Endometrial microvascular endothelial cells (primary cell): ENCODE measurements around the gene MARCHF7. TPM values are rescaled to one million over a fixed set of nuclear protein-coding genes. Genes with fewer than 3 reads are reported as not detected.
"Not testable (repeated sequence)": the region's sequence is repeated elsewhere in the genome, so short reads cannot be mapped to it uniquely, and the experiment has no call there.

Source experiments
- in situ Hi-C: cut with HindIII; loops from 2 replicates; pipeline ENCODE4 v1.10.0; 2017; ENCODE audit warnings: low sequenced_read_pairs, low pct_unique_long_range_greater_than_20kb; ENCODE audit errors: inconsistent ontology term
- total RNA-seq: library from RNA; depleted of rRNA; stranded (reverse); fragments of >200 nt; gene quantifications from one replicate; pipeline ENCODE4 v1.2.3, GENCODE V29; 2015; ENCODE audit errors: inconsistent ontology term

The MARCHF7 gene
- total RNA-seq, 1 donor from 2014 or later, result 97.2 TPM

DNA sequence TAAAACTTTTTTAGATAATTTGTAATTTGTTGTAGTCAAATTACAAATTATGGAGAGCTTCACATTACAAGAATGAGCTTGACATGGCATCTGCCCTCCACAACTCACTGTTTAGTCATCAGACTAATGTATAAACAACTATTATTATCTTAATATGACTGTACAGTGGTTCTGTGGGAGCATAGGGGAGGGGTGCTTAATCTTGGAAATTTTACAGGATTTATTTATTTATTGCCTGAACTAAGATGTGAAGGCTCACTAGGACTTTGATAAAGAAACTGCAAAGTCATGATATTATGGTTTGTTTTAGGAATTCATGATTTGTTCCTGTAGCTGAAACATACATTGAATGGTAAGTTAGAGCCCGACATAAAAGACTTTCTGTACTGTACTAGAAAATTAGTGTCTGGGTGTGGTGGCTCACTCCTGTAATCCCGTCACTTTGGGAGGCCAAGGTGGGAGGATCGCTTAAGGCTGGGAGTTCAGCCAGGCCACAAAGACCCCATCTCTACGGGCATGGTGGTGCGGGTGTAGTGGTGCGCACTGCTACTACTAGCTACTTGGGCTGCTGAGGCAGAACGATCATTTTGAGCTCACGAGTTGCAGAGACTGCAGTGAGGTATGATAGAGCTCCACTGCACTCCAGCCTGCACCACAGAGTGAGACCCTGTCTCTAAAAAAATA, 2.1 kb downstream of the MARCHF7 start:
- in situ Hi-C loops, result loop anchor here (25.0 kb wide), 1 partner anchor 102 kb away; the partner anchor contains the start of gene BAZ2B

DNA sequence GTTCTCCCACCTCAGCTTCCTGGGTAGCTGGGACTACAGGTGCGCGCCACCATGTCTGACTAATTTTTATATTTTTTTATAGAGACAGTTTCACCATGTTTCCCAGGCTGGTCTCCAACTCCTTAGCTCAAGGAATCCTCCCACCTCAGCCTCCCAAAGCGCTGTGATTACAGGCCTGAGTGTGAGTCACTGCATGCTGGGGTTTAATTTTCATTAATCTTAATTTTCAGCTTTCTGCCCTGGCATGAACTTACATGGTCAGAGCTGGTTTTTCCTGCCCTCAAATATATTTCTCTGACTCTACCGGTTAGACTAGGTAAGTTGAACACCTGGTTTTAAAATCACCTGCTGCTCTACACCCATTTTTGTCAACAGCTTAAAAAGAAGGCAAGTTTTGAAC, 3.1 kb downstream of the MARCHF7 start:
- in situ Hi-C loops, result loop anchor here (25.0 kb wide), 1 partner anchor 103 kb away; the partner anchor contains the start of gene BAZ2B

DNA sequence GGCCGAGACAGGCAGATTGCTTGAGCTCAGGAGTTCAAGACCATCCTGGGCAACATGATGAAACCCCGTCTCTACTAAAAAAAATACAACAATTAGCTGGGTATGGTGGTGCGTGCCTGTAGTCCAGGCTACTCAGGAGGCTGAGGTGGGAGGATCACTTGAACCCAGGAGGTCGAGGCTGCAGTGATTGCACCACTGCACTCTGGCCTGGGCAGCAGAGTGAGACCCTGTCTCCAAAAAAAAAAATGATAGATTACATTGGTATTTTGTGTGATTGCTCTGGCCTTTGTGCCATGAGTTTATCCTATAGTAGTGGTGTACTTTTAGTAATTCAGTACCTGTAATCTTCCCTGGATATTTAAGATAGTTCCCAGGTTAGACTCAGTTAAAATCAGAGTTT, 4.1 kb downstream of the MARCHF7 start:
- in situ Hi-C loops, result loop anchor here (25.0 kb wide), 1 partner anchor 104 kb away; the partner anchor contains the start of gene BAZ2B

DNA sequence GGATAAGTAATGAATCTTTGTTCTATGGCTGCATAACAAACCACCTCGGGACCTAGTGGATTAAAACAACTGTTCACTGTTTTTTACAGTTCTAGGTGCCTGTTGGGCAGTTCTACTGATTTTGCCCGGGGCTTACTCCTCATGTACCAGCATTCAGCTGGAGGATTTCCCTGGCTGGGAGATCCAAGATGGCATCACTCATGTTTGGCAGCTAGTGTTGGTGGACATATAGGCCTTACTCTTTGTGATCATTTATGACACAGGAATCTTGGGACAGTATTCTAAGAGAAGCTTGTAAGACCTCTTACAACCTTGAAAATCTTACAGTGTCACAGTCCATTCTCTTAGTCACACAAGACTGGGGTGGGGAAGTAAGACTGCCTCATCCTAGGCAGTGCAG, 4.6 kb downstream of the MARCHF7 start:
- in situ Hi-C loops, result loop anchor here (25.0 kb wide), 1 partner anchor 105 kb away; the partner anchor contains the start of gene BAZ2B

DNA sequence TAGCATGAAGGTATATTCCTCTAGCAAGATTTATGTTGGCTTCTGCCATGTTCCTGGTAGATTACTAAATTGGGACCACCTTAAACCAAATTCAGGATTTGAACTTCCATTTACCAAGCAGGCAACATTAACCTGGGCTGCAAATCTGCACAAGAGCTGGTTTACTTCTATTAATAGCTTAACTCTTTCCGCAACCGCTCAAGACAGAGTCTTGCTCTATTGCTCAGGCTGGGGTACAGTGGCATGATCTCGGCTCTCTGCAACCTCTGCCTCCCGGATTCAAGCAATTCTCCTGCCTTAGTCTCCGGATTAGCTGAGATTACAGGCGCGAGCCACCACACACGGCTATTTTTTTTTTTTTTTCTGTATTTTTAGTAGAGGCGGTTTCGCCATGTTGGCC, 8.4 kb downstream of the MARCHF7 start:
- in situ Hi-C loops, result loop anchor here (25.0 kb wide), 1 partner anchor 108 kb away; the partner anchor contains the start of gene BAZ2B

DNA sequence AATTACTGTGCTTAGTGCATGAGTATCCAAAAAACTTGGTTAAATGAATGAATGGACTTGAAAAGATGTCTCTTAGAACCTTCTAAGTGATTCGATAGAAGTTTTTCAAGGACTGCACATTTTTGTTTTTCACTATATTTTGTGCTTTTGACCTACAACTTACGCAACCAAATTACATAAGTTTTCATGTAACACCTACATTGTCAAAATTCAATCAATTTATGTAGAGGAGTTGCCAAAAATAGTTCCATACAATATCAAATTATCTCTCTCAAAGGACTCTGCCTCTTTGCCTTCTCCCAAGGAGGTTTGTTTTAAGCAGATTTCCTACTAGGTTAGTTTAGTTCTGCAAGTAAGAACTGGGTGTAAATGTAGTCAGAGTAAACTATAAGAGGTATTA, 10.3 kb downstream of the MARCHF7 start:
- in situ Hi-C loops, result loop anchor here (25.0 kb wide), 1 partner anchor 110 kb away; the partner anchor contains the start of gene BAZ2B

DNA sequence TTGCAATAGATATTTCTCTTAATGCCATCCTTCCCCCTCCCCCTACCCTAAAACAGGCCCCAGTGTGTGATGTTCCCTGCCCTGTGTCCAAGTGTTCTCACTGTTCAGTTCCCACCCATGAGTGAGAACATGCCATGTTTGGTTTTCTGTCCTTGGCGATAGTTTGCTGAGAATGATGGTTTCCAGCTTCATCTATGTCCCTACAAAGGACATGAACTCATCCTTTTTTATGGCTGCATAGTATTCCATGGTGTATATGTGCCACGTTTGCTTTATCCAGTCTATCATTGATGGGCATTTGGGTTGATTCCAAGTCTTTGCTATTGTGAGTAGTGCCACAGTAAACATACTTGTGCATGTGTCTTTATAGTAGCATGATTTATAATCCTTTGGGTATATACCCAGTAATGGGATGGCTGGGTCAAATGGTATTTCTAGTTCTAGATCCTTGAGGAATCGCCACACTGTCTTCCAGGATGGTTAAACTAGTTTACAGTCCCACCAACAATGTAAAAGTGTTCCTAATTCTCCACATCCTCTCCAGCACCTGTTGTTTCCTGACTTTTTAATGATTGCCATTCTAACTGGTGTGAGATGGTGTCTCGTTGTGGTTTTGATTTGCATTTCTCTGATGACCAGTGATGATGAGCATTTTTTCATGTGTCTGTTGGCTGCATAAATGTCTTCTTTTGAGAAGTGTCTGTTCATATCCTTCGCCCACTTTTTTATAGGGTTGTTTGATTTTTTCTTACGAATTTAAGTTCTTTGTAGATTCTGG, 12.7 kb downstream of the MARCHF7 start:
- in situ Hi-C loops, result loop anchor here (25.0 kb wide), 1 partner anchor 113 kb away; the partner anchor contains the start of gene BAZ2B

DNA sequence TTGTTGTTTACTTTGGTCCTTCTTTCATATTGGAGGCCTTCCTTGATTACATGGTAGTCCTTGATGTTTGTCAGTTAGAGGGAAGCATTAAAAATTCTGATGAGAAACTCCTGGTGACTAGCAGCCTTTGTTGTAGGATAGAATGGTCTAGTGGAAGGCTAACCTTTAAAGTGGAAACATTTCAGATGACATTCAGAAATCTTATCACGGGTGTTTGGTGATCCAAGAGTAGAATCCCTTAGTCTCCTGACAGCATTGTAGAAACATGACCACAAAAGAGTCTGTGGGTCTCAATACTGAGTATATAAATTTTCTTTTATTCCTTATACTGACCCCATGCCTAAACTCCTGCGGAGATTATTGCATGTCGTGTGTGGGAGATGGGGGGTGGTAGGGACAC, 13.4 kb downstream of the MARCHF7 start:
- in situ Hi-C loops, result no loop called here

DNA sequence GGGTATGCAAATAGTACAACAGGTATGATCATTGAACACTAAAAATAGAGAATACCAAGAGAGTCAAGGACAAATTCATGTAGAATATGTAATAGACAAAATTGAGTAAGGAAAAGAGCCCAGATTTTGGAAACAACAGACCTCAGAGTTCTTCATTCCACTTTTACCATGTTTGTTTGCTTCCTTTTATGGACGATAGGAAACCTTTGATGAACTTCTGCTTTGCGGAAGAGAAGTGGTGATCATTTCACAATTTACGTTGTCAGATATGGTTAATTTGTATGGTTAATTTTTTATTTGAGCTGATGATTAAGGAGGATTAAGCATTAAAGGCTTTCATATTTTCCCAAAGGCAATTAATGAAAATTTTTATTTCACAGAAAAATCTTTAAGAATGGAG, 16.3 kb downstream of the MARCHF7 start:
- in situ Hi-C loops, result no loop called here

DNA sequence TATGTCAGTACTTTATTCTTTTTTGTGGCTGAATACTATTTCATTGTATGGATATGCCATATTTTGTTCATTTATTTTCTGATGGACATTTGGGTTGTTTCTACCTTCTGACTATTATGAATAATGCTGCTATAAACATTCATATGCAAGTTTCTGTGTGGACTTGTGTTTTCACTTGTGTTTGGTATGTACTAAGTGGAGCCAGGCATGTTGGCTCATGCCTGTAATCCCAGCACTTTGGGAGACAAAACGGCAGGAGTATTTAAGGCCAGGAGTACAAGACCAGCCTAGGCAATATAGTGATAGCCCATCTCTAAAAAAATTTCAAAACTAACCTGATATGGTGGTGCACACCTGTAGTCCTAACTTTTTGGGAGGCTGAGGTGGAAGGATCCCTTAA, 23.3 kb downstream of the MARCHF7 start:
- in situ Hi-C loops, result no loop called here

DNA sequence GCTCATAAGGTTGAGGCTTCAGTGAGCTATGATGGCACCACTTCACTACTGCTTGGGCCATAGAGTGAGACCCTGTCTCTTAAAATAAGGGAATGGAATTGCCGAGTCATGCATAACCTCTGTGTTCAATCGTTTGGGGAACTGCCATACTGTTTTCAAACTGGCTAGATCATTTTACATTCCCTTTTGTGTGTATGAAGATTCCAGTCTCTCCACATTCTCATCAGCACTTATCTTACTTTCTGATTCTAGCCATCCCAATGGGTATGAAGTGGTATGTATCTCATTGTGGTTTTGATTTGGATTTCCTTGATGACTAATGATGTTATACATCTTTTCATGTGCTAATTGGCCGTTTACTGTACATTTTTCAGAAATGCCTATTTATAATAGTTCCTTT, 23.7 kb downstream of the MARCHF7 start:
- in situ Hi-C loops, result no loop called here

DNA sequence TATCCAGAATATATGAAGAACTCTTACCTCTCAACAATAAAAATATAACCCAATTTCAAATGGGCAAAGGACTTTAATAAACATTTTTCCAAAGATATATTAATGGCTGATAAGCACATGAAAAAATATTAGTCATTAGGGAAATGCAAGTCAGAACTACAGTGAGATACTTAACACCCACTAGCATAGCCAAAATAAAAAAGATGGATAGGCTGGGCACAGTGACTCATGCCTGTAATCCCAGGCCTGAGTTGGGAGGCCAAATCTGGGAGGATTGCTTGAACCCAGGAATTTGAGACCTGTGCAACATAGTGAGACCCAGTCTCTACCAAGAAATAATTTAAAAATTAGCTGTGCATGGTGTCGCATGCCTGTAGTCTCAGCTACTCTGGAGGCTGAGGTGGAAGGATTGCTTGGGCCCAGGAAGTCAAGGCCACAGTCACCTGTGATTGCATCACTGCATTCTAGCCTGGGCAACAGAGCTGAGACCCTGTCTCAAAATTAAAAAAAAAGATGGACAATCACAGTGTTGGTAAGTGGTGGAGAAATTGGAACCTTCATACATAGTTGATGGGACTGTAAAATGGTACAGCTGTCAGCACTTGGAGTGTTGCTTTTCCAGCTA, 25.1 kb downstream of the MARCHF7 start:
- in situ Hi-C loops, result no loop called here

DNA sequence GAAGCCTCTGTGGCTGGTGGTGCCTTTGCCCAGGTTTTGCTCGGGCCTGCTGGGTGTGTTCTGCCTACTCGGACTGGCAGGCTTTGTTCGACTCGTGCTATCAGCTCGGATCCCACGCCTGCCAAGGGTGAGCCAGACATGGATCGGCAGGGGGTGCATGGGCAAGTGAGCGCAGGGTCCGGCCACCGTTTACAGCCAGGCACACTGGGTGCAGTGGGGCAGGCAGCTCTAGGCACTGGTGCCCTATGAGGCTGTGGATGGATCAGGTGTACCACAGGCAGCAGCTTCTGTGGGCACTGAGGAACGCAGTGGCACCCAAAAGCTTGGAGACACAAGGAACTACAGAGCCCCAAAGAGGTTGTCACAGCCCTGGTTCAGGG, 25.6 kb downstream of the MARCHF7 start:
- in situ Hi-C loops, result no loop called here

DNA sequence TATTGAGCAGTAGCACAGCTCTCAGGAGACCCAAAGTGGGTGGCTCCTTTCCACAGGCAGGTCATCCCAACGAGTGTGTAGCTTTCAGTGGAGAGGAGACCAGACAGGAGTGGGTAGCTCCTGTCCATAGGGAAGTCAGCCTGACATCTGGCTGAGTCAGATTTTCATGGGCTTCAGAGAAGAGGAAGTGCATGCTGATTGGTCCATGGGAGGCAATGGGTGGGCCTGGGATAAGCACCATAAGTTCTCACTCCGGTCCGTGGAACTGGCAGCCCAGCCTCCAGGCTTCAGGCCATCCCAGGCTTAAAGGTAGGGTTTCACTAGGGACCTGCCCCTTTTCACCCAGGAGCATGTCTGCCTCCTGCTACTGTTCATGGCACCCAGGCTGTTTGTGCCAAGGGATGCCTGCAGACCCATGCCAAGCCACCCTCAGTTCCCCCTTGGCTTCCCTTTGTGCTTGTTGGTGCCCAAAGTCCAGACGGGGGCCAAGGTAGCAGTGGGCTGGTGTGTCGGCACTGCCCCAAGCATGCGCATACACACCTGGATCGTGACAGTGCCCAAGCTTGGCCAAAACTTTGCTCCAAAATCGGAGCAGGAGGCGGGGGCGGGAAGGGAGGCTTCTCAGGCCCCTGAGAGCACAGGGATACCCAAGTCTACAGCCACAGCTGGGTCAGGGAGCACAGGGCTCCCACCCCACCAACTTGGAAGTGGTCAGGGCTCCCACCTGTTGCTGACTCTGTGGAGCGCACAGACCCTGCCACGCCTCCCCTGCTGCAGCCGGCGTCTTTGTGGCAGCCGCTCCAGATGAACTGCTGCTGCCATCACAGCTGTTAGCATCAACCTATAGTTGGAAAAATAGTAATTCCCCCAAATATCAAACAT, 26.4 kb downstream of the MARCHF7 start:
- in situ Hi-C loops, result no loop called here

DNA sequence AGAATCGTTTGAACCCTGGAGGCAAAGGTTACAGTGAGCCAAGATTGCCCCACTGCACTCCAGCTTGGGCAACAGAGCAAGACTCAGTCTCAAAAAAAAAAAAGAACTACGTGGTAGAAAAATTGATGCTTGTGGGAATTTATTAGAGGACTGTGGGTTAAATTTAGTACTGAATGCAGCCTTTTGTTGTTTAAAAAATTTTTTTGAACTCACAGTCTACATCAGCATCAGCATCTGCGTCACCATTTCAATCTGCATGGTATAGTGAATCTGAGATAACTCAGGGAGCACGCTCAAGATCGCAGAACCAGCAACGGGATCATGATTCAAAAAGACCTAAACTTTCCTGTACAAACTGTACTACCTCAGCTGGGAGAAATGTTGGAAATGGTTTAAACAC, 30.5 kb downstream of the MARCHF7 start:
- in situ Hi-C loops, result no loop called here

DNA sequence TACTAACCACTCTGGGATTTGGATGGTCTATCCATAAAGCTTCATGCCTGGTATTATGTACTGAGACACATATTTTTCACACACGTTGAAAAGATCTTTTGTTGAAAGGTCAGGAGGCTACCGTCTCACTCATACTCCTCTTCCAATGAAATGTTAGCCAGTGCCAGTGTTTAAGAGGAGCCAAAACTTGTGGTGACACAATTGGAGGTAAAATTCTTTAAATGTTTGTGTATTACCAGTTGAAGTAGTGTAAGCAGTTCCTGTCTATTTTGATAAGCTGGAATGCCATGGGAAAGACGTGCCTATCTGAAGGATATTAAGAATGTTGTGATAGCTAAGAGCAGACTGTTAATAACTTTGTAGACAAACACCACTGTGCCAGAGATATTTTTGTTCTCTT, 32.1 kb downstream of the MARCHF7 start:
- in situ Hi-C loops, result no loop called here

DNA sequence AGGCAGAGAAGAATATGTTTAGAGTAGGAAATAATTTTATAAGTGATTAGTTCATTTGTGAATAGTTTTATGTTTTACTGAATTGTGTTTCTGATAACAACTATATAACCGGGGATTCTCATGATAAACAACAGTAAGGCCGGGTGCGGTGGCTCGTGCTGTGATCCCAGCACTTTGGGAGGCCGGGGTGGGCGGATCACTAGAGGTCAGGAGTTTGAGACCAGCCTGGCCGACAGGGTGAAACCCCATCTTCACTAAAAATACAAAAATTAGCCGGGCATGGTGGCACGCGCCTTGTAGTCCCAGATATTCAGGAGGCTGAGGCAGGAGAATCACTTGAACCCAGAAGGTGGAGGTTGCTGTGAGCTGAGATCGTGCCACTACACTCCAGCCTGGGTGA, 32.9 kb downstream of the MARCHF7 start:
- in situ Hi-C loops, result not testable (repeated sequence)

DNA sequence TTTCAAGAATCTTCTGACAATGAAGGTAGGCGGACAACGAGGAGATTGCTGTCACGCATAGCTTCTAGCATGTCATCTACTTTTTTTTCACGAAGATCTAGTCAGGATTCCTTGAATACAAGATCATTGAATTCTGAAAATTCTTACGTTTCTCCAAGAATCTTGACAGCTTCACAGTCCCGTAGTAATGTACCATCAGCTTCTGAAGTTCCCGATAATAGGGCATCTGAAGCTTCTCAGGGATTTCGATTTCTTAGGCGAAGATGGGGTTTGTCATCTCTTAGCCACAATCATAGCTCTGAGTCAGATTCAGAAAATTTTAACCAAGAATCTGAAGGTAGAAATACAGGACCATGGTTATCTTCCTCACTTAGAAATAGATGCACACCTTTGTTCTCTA, 35.8 kb downstream of the MARCHF7 start:
- in situ Hi-C loops, result no loop called here

DNA sequence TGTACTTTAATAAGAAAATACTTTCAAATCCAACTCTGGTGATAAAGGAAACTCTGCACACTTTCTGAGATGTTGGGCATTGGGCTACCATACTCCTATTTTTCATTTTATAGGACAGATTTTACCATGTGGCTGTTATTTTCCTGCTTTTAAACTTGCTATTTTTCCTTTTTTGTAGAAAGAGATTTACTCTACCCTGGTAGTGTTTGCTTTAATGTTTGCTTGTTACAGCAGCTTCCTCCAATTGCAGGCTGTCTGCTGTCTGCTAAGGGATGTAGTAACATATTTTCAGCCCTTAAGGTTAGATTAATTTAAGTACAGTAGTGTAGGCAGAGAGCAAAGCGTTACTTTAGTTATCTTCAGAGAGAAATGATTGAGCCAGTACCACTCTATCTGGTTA, 38.6 kb downstream of the MARCHF7 start:
- in situ Hi-C loops, result no loop called here
